T-helper 17 cell (primary cell): Measurements from ENCODE around the gene LRRC4B. TPM values are rescaled to one million over a fixed set of nuclear protein-coding genes. Genes with fewer than 3 reads are reported as not detected.
"Not testable (repeated sequence)": the region's sequence is repeated elsewhere in the genome, so short reads cannot be mapped to it uniquely, and the experiment has no call there.

Experiments used
- ATAC-seq: fragments of 150-1000 bp; cut with Tn5 transposase; 2 replicates; pipeline ENCODE4 v1.10.0; 2021; ENCODE audit warnings: mild to moderate bottlenecking, moderate library complexity
- DNase-seq, 3 donors: peaks; one replicate each; pipeline versions ENCODE4 v3.0.0 to v3.0.0-alpha.2; 2020 to 2021
- H3K9me3 ChIP-seq: one replicate; pipeline ENCODE4 v1.7.0; 2013; ENCODE audit warnings: low read length, mild to moderate bottlenecking; ENCODE audit not compliant: control insufficient read depth, poor library complexity, severe bottlenecking
- H3K27ac Mint-ChIP-seq: one replicate; pipeline ENCODE4 v1.8.0; 2022; ENCODE audit warnings: mild to moderate bottlenecking, moderate library complexity, mixed read lengths
- H3K27me3 Mint-ChIP-seq: one replicate; pipeline ENCODE4 v1.8.0; 2022; ENCODE audit warnings: mixed read lengths
- H3K36me3 Mint-ChIP-seq: one replicate; pipeline ENCODE4 v1.8.0; 2022; ENCODE audit warnings: low read depth, mixed read lengths
- H3K4me1 Mint-ChIP-seq: one replicate; pipeline ENCODE4 v1.8.0; 2022; ENCODE audit warnings: mild to moderate bottlenecking, mixed read lengths
- H3K4me3 Mint-ChIP-seq: one replicate; pipeline ENCODE4 v1.8.0; 2022; ENCODE audit warnings: mild to moderate bottlenecking, moderate library complexity, mixed read lengths
- total RNA-seq, 4 donors: library from RNA in 2 of 4; stranded (reverse) in 2 of 4; gene quantifications; one replicate each; pipeline ENCODE4 v1.2.3 and lab custom pipeline; 2022 to 2026

LRRC4B gene
- total RNA-seq, 2 donors from 2014 or later, result not detected

- no peaks in the 10 kb centered on the region for H3K4me1 Mint-ChIP-seq
- H3K9me3 ChIP-seq, result no peaks in the 10 kb centered on the region
- H3K4me3 Mint-ChIP-seq, result no peak overlapping the region
- peaks cover 20% of the 10 kb centered on the region for H3K27me3 Mint-ChIP-seq
- H3K36me3 Mint-ChIP-seq, result no peaks in the 10 kb centered on the region
- no peak overlapping the region for H3K27ac Mint-ChIP-seq
- DNase-seq, result peak; percentile 29 to 50 (median 34)
- ATAC-seq, result peak; percentile 47
Observed at GRCh38 chr19:50537769-50538230, 30.4 kb downstream of the LRRC4B start.

DNA sequence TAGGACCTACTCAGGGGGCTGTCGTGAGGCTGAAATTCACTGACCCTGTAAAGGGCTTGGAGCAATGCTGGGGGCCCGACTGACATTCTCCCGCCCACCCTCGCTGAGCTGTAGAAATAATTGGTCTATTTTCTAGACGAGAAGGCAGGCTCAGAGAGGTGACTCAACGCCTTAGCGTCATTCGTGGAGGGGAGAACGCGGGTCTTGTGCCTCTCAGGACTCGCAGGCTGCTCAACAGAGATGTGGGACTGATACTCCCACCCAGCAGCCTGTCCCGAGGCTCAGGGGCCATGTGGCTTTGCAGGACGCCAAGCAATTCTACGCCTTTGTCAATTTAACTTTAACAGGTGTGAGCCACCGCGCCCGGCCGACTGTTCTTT, 30.9 kb downstream of the LRRC4B start:
- H3K4me3 Mint-ChIP-seq, result no peak overlapping the region
- H3K27me3 Mint-ChIP-seq, result peaks cover 24% of the 10 kb centered on the region
- H3K4me1 Mint-ChIP-seq, result no peaks in the 10 kb centered on the region
- H3K27ac Mint-ChIP-seq, result no peak overlapping the region
- H3K9me3 ChIP-seq, result no peaks in the 10 kb centered on the region
- DNase-seq (no peak), ATAC-seq (no peak)
- H3K36me3 Mint-ChIP-seq, result no peaks in the 10 kb centered on the region

GRCh38 chr19:50536662-50537305, 31.5 kb downstream of the LRRC4B start:
- Mint-ChIP-seq H3K36me3 (no peaks in the 10 kb centered on the region), H3K27ac (no peak overlapping the region), H3K4me3 (no peak overlapping the region), H3K27me3 (peaks cover 24% of the 10 kb centered on the region), H3K4me1 (no peaks in the 10 kb centered on the region)
- ATAC-seq (no peak), DNase-seq (no peak)
- H3K9me3 ChIP-seq, result no peaks in the 10 kb centered on the region

DNA sequence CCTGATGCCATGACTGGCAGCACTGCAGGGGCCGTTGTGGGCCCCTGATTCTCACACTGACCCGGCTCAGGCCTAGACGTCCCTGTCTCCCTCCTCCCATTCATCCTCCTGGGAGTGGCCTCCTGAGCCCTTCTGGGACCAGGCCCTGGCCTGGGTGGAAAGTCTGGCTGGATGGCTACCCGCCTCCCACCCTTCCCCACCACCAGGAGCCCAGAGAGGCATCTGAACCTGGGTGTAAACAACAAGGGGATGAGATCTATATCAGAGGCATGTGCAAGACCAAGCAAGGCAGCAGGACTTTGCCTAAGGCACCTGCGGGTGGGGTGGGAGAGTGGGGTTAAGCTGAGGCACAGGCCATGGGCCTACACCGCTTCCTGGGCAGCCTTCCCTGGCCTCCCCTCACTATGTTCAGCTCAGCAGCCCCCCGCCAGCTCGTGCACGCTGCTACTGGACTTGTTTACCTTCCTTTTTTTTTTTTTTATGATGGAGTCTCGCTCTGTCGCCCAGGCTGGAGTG, 32.5 kb downstream of the LRRC4B start:
- no peaks in the 10 kb centered on the region for H3K36me3 Mint-ChIP-seq
- no peaks in the 10 kb centered on the region for H3K4me1 Mint-ChIP-seq
- DNase-seq (no peak), ATAC-seq (no peak)
- H3K9me3 ChIP-seq, result no peaks in the 10 kb centered on the region
- no peak overlapping the region for H3K4me3 Mint-ChIP-seq
- H3K27ac Mint-ChIP-seq, result no peak overlapping the region
- peaks cover 29% of the 10 kb centered on the region for H3K27me3 Mint-ChIP-seq

DNA sequence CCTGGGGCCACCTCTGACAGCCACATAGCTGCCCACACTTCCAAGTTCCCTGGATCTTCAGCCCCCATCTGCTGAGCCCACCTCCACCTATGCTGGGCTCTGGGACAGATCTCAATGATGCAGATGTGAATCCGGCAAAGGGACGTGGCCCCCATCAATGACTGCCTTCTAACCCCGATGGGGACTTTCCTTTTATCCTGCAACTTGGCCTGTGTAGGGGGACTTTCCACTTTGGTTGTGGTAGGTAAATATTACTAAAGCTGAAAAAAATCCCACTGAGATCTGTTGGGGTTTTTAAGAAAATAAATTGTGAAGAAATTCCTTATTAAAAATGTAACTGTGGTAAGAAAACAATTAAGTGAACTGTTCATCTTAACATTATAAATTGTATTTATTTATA, 33.8 kb downstream of the LRRC4B start:
- Mint-ChIP-seq H3K36me3 (no peaks in the 10 kb centered on the region), H3K27ac (no peak overlapping the region), H3K4me1 (no peaks in the 10 kb centered on the region), H3K4me3 (no peak overlapping the region), H3K27me3 (peaks cover 29% of the 10 kb centered on the region)
- DNase-seq (no peak), ATAC-seq (no peak)
- H3K9me3 ChIP-seq, result no peaks in the 10 kb centered on the region

GRCh38 chr19:50532952-50533351, 35.3 kb downstream of the LRRC4B start:
- ATAC-seq, result no peak
- DNase-seq, result no peak
- Mint-ChIP-seq H3K36me3 (no peaks in the 10 kb centered on the region), H3K4me1 (no peaks in the 10 kb centered on the region), H3K27me3 (peaks cover 33% of the 10 kb centered on the region), H3K4me3 (no peak overlapping the region), H3K27ac (no peak overlapping the region)
- no peaks in the 10 kb centered on the region for H3K9me3 ChIP-seq

DNA sequence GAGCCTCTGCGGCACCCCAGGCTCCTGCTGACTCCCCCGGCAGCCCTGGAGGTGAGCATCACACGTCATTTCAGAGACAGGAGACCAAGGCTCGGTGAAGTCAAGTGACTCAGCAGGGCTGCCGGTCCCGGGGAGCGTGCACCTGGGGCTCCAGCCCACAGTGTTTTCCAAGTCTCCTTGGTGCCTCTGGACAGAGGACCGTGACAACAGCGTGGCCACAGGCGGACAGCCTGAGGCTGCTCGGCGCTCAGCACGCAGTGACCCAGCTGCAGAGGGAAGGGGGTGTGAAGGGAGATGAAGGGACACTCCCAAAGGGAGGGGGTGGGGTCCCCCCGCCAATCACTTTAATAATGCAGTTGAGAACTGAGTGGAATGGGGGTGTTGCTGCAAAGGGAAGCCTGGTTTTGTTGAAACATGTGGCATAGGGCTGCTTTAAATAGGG, 37.0 kb downstream of the LRRC4B start:
- Mint-ChIP-seq H3K4me3 (no peak overlapping the region), H3K36me3 (no peaks in the 10 kb centered on the region), H3K27ac (no peak overlapping the region), H3K4me1 (no peaks in the 10 kb centered on the region), H3K27me3 (peaks cover 26% of the 10 kb centered on the region)
- DNase-seq (no peak), ATAC-seq (no peak)
- H3K9me3 ChIP-seq, result no peaks in the 10 kb centered on the region

DNA sequence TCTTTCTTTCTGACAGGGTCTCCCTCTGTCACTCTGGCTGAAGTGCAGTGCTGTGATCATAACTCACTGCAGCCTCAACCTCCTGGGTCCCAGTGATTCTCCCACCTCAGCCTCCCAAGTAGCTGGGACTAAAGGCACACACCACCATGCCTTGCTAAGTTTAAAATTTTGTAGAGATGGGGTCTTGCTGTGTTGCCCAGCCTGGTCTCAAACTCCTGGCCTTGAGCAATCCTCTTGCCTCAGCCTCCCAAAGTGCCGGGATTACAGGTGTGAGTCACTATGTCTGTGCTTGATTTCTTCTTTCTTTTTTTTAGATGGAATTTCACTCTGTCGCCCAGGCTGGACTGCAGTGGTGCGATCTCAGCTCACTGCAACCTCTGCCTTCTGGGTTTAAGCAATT, 40.2 kb downstream of the LRRC4B start:
- not testable (repeated sequence) for H3K9me3 ChIP-seq, ATAC-seq, H3K36me3 Mint-ChIP-seq, DNase-seq, H3K27ac Mint-ChIP-seq, H3K4me3 Mint-ChIP-seq, H3K4me1 Mint-ChIP-seq
- H3K27me3 Mint-ChIP-seq, result peaks cover 26% of the 10 kb centered on the region

- peaks cover 8% of the 10 kb centered on the region for H3K27me3 Mint-ChIP-seq
- no peaks in the 10 kb centered on the region for H3K9me3 ChIP-seq
- no peak overlapping the region for H3K27ac Mint-ChIP-seq
Observed at GRCh38 chr19:50522881-50523280, 45.4 kb downstream of the LRRC4B start.

GRCh38 chr19:50520822-50521465, 47.3 kb downstream of the LRRC4B start:
- ATAC-seq, result no peak
- no peak overlapping the region for H3K27ac Mint-ChIP-seq
- no peaks in the 10 kb centered on the region for H3K36me3 Mint-ChIP-seq
- H3K4me3 Mint-ChIP-seq, result no peak overlapping the region
- no peak for DNase-seq
- H3K9me3 ChIP-seq, result no peaks in the 10 kb centered on the region
- H3K27me3 Mint-ChIP-seq, result peaks cover 4% of the 10 kb centered on the region
- no peaks in the 10 kb centered on the region for H3K4me1 Mint-ChIP-seq

More at GRCh38 chr19:50522881-50523280, 45.4 kb downstream of the LRRC4B start:
- no peak for ATAC-seq
- no peaks in the 10 kb centered on the region for H3K36me3 Mint-ChIP-seq
- no peaks in the 10 kb centered on the region for H3K4me1 Mint-ChIP-seq
- no peak for DNase-seq
- no peak overlapping the region for H3K4me3 Mint-ChIP-seq

DNA sequence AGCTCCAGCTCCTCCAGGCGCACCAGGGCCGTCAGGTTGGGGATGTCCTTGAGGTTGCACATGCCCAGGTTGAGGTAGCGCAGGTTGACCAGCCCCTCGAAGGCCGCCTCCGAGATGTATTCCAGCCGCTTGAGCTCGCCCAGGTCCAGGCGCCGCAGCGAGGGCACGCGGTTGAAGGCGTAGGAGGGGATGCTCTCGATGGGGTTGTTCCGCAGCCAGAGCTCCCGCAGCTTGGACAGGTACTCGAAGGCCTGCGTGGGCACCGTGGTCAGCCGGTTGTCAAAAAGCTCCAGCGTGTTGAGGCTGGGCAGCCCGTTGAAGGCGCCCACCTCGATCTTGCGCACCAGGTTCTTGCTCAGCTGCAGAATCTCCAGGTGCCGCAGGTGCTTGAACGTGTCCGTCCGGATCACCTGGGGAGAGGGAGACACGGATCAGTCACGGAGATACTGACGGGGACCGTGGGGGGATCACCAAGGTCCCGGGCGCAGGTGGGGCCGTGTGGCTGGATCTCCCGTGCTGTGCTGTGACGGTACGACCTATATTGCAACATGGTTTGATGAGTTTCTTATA, 49.1 kb downstream of the LRRC4B start:
- Mint-ChIP-seq H3K4me3 (no peak overlapping the region), H3K4me1 (peaks cover 2% of the 10 kb centered on the region), H3K27ac (no peak overlapping the region), H3K36me3 (no peaks in the 10 kb centered on the region), H3K27me3 (peaks cover 4% of the 10 kb centered on the region)
- no peaks in the 10 kb centered on the region for H3K9me3 ChIP-seq
- ATAC-seq, result no peak
- no peak for DNase-seq

DNA sequence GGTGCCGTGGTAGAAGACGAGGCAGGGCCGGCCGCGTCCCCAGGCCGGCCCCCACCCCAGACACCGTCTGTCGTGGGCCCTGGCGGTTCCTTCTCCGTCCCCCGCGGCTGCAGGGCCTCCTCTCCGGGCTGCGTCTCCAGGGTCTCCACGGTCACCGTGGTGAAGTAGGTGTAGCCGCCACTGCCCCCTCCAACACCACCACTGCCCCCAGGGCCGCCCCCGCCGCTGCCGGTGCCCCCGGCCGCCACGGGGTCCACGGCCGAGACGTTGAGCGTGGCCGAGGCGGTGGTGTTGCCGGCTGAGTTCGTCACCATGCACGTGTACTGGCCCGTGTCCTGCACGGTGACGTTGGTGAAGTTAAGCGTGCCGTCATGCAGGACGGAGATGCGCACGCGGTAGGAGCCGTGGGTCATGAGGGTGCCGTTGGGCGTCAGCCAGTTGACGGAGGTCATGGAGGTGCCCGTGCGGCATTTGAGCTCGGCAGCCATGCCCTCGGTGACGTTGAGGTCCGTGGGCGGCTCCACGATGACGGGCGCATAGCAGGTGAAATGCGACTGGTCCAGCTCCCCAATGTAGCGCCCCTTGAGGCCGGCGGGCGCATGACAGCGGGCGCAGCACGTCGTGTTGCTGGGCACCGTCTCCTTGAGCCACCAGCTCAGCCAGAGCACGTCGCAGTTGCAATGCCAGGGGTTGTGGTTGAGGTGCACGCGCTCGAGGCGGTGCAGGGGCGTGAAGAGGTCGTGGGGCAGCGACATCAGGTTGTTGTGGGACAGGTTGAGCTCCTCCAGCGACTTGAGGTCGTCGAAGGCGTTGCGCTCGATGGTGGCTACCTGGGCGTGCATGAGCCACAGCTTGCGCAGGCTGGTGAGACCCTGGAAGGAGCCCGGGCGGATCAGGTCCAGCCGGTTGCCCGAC, 49.9 kb downstream of the LRRC4B start:
- H3K4me3 Mint-ChIP-seq, result no peak overlapping the region
- no peaks in the 10 kb centered on the region for H3K9me3 ChIP-seq
- ATAC-seq, result no peak
- H3K4me1 Mint-ChIP-seq, result peaks cover 3% of the 10 kb centered on the region
- peaks cover 4% of the 10 kb centered on the region for H3K27me3 Mint-ChIP-seq
- no peak for DNase-seq
- H3K27ac Mint-ChIP-seq, result no peak overlapping the region
- H3K36me3 Mint-ChIP-seq, result no peaks in the 10 kb centered on the region

- no peaks in the 10 kb centered on the region for H3K9me3 ChIP-seq
- H3K4me3 Mint-ChIP-seq, result no peak overlapping the region
- peaks cover under 1% of the 10 kb centered on the region for H3K27me3 Mint-ChIP-seq
- H3K36me3 Mint-ChIP-seq, result no peaks in the 10 kb centered on the region
- peaks cover 4% of the 10 kb centered on the region for H3K4me1 Mint-ChIP-seq
- no peak for ATAC-seq
- DNase-seq, result no peak
- no peak overlapping the region for H3K27ac Mint-ChIP-seq
Observed at GRCh38 chr19:50517704-50518075, 50.5 kb downstream of the LRRC4B start.
